Spleen (tissue), 11 donors: ENCODE measurements around the gene ZNF226. TPM values are rescaled to one million over a fixed set of nuclear protein-coding genes. Genes with fewer than 3 reads are reported as not detected.
"Not testable (repeated sequence)": the region's sequence is repeated elsewhere in the genome, so short reads cannot be mapped to it uniquely, and the experiment has no call there.

Experiments
- DNase-seq: peaks from one replicate; pipeline ENCODE4 v3.0.0-alpha.2; 2020
- H3K27ac ChIP-seq, 8 donors: fragments of 200-600 bp; sonication (generic) in 7 of 8; 1 replicate in 4 of 8; 2 replicates in 4 of 8; pipeline versions ENCODE4 v1.5.0 to v1.8.0; 2016 to 2021; ENCODE audit warnings: inconsistent platforms in 4 of 8, mild to moderate bottlenecking in 4 of 8, moderate library complexity in 1 of 8
- H3K27me3 ChIP-seq, 7 donors: fragments of 200-600 bp; sonication (generic) in 6 of 7; replicated peaks in 1 of 7; 1 replicate in 4 of 7; 2 replicates in 3 of 7; pipeline versions ENCODE4 v1.5.0 to v1.8.0; 2016 to 2021; ENCODE audit warnings: inconsistent platforms in 3 of 7, mild to moderate bottlenecking in 1 of 7
- H3K36me3 ChIP-seq, 6 donors: fragments of 200-600 bp; sonication (generic) in 5 of 6; 1 replicate in 4 of 6; 2 replicates in 2 of 6; pipeline versions ENCODE4 v1.5.0 to v1.8.0; 2016 to 2021; ENCODE audit warnings: inconsistent platforms in 2 of 6
- H3K4me1 ChIP-seq, 6 donors: fragments of 200-600 bp; sonication (generic) in 5 of 6; 1 replicate in 3 of 6; 2 replicates in 3 of 6; pipeline versions ENCODE4 v1.5.0 to v1.8.0; 2016 to 2021; ENCODE audit warnings: inconsistent platforms in 3 of 6
- H3K4me3 ChIP-seq, 8 donors: fragments of 200-600 bp; sonication (generic) in 7 of 8; 1 replicate in 4 of 8; 2 replicates in 4 of 8; pipeline versions ENCODE4 v1.5.0 to v1.8.0; 2016 to 2021; ENCODE audit warnings: inconsistent platforms in 4 of 8, mild to moderate bottlenecking in 4 of 8, moderate library complexity in 2 of 8
- H3K9me3 ChIP-seq, 8 donors: fragments of 200-600 bp; sonication (generic) in 7 of 8; 1 replicate in 4 of 8; 2 replicates in 4 of 8; pipeline versions ENCODE4 v1.5.0 to v1.8.0; 2016 to 2021; ENCODE audit warnings: inconsistent platforms in 4 of 8
- POLR2A ChIP-seq, 3 donors: fragments of 450-650 bp; IDR thresholded peaks; one replicate each; pipeline ENCODE4 v1.5.1; 2017; ENCODE audit warnings: antibody characterized with exemption in 3 of 3, mild to moderate bottlenecking in 1 of 3
- POLR2AphosphoS5 ChIP-seq, 3 donors: sonication (generic); formaldehyde crosslinking; IDR thresholded peaks; one replicate each; pipeline ENCODE4 v1.5.1; 2017; ENCODE audit warnings: antibody characterized with exemption in 3 of 3
- WGBS, 5 donors: extraction: QIAGEN DNeasy Blood & Tissue Kit in 3 of 5; methylation state at CpG; one replicate each; pipeline versions ENCODE4 v1.1.5 to v1.1.7; 2013 to 2018; 5-methylcytosine and 5-hydroxymethylcytosine counted together
- intact Hi-C: fragments of 100-400 bp; cut with DNase I; formaldehyde crosslinking; loops from one replicate; pipeline ENCODE4 v1.15.0; 2023; ENCODE audit warnings: low total_unique reads
- polyA plus RNA-seq, 3 donors: library from polyadenylated mRNA; stranded (reverse); fragments of 200-250 nt; gene quantifications; one replicate each; pipeline ENCODE4 v1.2.1, GENCODE V29; 2013
- total RNA-seq, 7 donors: library from RNA; depleted of rRNA in 3 of 7; stranded (reverse); fragments of >200 nt in 3 of 7; fragmentation: NEBNext Ultra II Directional in 4 of 7; extraction: Animal tissue kit (Norgen Biotek cat#: 25700) in 4 of 7; gene quantifications; one replicate each; pipeline versions ENCODE4 v1.1.0 to v1.2.1, GENCODE V29; 2016 to 2021
- TF ChIP-seq, protein P1 (sequence below), 11 experiments: fragments of 200-600 bp in 7 of 11; fragments of 450-650 bp in 4 of 11; sonication (generic) in 4 of 11; IDR thresholded peaks in 8 of 11; conservative IDR thresholded peaks in 3 of 11; 1 replicate in 7 of 11; 2 replicates in 4 of 11; pipeline versions ENCODE4 v1.4.0 to v1.8.0; 2016 to 2021; ENCODE audit warnings: antibody characterized with exemption in 11 of 11, inconsistent platforms in 4 of 11, mild to moderate bottlenecking in 1 of 11
- donor health status: healthy with polysubstance abuse.
- donor health status: DM: no; HTN: no; CAD: no; lungs with moderate emphysema.
- donor health status: DM: no; HTN: no; CAD: no.
- donor health status: Bipolar disorder and iron deficiency.
- donor health status: healthy.
- donor health status: DM: no; HTN: no; CAD: no.
- donor health status: DM: yes; HTN: yes; CAD: no.

ZNF226 gene
- total and polyA plus RNA-seq, 10 donors, result 14.4 to 40.0 (median 25.4) TPM

DNA sequence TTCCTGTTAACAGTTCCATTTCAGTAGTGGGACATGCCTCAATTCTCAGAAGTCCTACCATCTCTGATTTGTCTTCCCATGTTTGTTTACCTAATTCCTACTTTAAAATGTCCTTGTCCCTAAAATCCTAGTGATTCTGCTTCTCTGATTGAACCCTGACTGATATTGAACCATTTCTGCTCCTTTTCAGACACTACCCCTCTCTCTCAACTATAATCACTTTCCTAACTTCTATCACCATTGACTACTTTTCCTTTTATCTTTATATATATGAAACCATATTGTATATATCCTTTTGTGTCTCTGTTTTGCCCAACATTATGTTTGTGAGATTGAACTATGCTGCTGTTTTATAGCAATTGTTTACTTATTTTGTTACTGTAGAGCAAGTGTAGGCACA is 31.9 kb downstream of the ZNF226 start:
- H3K27ac ChIP-seq, result no peak overlapping the region
- no peak for DNase-seq
- TF ChIP-seq POLR2A (IDR thresholded peaks at IDR 0.05) (no peak), POLR2AphosphoS5 (IDR thresholded peaks at IDR 0.05) (no peak)
- TF ChIP-seq, protein P1, sequence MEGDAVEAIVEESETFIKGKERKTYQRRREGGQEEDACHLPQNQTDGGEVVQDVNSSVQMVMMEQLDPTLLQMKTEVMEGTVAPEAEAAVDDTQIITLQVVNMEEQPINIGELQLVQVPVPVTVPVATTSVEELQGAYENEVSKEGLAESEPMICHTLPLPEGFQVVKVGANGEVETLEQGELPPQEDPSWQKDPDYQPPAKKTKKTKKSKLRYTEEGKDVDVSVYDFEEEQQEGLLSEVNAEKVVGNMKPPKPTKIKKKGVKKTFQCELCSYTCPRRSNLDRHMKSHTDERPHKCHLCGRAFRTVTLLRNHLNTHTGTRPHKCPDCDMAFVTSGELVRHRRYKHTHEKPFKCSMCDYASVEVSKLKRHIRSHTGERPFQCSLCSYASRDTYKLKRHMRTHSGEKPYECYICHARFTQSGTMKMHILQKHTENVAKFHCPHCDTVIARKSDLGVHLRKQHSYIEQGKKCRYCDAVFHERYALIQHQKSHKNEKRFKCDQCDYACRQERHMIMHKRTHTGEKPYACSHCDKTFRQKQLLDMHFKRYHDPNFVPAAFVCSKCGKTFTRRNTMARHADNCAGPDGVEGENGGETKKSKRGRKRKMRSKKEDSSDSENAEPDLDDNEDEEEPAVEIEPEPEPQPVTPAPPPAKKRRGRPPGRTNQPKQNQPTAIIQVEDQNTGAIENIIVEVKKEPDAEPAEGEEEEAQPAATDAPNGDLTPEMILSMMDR (IDR thresholded peaks at IDR 0.05 in 8 of 11, conservative IDR thresholded peaks at IDR 0.05 in 3 of 11), result no peak
- H3K36me3 ChIP-seq, result no peaks in the 10 kb centered on the region
- no peaks in the 10 kb centered on the region for H3K27me3 ChIP-seq
- peaks cover 0 to 100% (median 93%) of the 10 kb centered on the region in 8 donors for H3K9me3 ChIP-seq
- H3K4me3 ChIP-seq, result no peak overlapping the region
- intact Hi-C loops, result no loop called here
- H3K4me1 ChIP-seq, result no peaks in the 10 kb centered on the region

DNA sequence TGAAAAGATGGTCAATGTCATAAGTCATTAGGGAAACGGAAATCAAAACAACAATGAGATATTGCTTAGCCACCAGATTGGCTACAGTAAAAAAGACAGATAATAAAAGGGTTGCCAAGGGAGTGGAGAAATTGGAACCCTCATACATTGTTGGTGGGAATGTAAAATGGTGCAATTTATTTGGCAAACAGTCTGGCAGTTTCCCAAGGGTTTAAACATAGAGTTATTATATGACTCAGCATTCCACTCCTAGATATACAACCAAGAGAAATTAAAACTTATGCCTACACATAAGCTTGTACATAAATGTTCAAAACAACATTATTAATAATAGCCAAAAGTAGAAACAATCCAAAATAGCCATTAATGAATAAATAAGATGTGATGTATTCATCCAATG is 37.6 kb downstream of the ZNF226 start:
- peaks cover 0 to 3% (median 0%) of the 10 kb centered on the region in 6 donors for H3K36me3 ChIP-seq
- WGBS, 5 donors, result 82 to 91% (median 89%) methylated on average over 1 of the region's 1 CpG
- no peak overlapping the region for H3K4me3 ChIP-seq
- no peaks in the 10 kb centered on the region for H3K27me3 ChIP-seq
- no peak overlapping the region for H3K27ac ChIP-seq
- no peak for TF ChIP-seq POLR2AphosphoS5 (IDR thresholded peaks at IDR 0.05)
- no peak for TF ChIP-seq POLR2A (IDR thresholded peaks at IDR 0.05)
- TF ChIP-seq, protein P1 (IDR thresholded peaks at IDR 0.05 in 8 of 11, conservative IDR thresholded peaks at IDR 0.05 in 3 of 11), result no peak
- peaks cover 0 to 4% (median 0%) of the 10 kb centered on the region in 6 donors for H3K4me1 ChIP-seq
- intact Hi-C loops, result no loop called here
- no peak for DNase-seq
- H3K9me3 ChIP-seq, result peaks cover 0 to 89% (median 71%) of the 10 kb centered on the region in 8 donors

DNA sequence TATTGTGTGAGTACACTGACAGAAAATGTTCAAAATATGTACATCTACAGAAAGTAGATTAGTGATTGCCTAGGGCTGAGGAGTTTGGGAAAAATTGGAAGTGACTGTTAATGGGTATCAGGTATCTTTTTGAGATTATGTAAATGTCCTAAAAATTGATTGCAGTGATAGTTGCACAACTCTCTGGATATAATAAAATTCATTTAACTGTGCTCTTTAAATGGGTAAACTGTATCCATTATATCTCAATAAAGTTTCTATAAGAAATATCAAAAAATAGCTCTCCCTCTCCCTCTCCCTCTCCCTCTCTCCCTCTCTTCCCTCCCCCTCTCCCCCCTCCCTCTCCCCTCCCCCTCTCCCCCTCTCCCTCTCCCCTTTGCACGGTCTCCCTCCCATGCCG is 38.1 kb downstream of the ZNF226 start:
- Histone ChIP-seq H3K27ac (no peak overlapping the region), H3K4me1 (peaks cover 0 to 7% (median 5%) of the 10 kb centered on the region in 6 donors), H3K9me3 (peaks cover 0 to 86% (median 66%) of the 10 kb centered on the region in 8 donors), H3K36me3 (peaks cover 0 to 3% (median 0%) of the 10 kb centered on the region in 6 donors), H3K27me3 (no peaks in the 10 kb centered on the region), H3K4me3 (no peak overlapping the region)
- 91 to 100% (median 96%) methylated on average over 1 to 2 of the region's 2 CpGs; no CpG with 5 or more reads in 2 of the 5 donors for WGBS, 5 donors
- TF ChIP-seq POLR2A (IDR thresholded peaks at IDR 0.05) (no peak), POLR2AphosphoS5 (IDR thresholded peaks at IDR 0.05) (no peak)
- TF ChIP-seq, protein P1 (IDR thresholded peaks at IDR 0.05 in 8 of 11, conservative IDR thresholded peaks at IDR 0.05 in 3 of 11), result no peak
- no peak for DNase-seq
- intact Hi-C loops, result no loop called here

DNA sequence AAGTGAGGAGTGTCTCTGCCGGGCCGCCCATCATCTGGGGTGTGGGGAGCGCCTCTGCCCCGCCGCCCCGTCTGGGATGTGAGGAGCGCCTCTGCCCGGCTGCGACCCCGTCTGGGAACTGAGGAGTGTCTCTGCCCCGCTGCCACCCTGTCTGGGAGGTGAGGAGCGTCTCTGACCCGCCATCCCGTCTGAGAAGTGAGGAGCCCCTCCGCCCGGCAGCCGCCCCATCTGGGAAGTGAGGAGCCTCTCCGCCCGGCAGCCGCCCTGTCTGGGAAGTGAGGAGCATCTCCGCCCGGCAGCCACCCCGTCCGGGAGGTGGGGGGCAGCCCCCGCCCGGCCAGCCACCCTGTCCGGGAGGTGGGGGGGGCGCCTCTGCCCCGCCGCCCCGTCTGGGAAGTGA is 39.0 kb downstream of the ZNF226 start:
- H3K36me3 ChIP-seq, H3K27ac ChIP-seq, DNase-seq, H3K27me3 ChIP-seq, intact Hi-C loops, H3K4me3 ChIP-seq: not testable (repeated sequence)
- 89 to 96% (median 94%) methylated on average over 13 to 31 of the region's 31 CpGs for WGBS, 5 donors
- H3K4me1 ChIP-seq, result peaks cover 0 to 13% (median 8%) of the 10 kb centered on the region in 6 donors
- H3K9me3 ChIP-seq, result peaks cover 0 to 84% (median 57%) of the 10 kb centered on the region in 8 donors

DNA sequence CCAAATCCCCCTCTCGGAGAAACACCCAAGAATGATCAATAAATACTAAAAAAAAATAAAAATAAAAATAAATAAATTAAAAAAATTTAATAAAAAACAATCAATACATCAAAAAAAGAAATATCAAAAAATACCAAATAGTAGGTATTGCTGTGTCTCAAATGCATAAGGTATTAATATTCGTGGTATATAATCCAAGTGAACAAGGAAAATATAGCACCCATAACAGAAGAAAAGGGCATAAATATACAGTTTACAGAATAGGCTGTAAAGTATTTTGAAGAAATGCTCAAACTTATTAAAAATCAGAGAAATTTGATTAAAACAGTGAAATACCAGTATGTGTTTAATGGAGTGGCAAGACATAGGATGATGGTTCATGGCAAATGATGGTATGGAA is 39.9 kb downstream of the ZNF226 start:
- H3K27me3 ChIP-seq, result no peaks in the 10 kb centered on the region
- WGBS, 5 donors, result 78 to 90% (median 87%) methylated on average over 2 of the region's 2 CpGs
- DNase-seq, result no peak
- H3K4me3 ChIP-seq, result no peak overlapping the region
- H3K36me3 ChIP-seq, result peaks cover 0 to 3% (median 0%) of the 10 kb centered on the region in 6 donors
- peaks cover 0 to 13% (median 8%) of the 10 kb centered on the region in 6 donors for H3K4me1 ChIP-seq
- no peak overlapping the region for H3K27ac ChIP-seq
- intact Hi-C loops, result loop anchor here (5.0 kb wide), 1 partner anchor 37 kb away; the partner anchor contains the start of gene ZNF226
- H3K9me3 ChIP-seq, result peaks cover 0 to 76% (median 49%) of the 10 kb centered on the region in 8 donors
- TF ChIP-seq POLR2AphosphoS5 (IDR thresholded peaks at IDR 0.05) (no peak), POLR2A (IDR thresholded peaks at IDR 0.05) (no peak)
- TF ChIP-seq, protein P1 (IDR thresholded peaks at IDR 0.05 in 8 of 11, conservative IDR thresholded peaks at IDR 0.05 in 3 of 11), result no peak
